Pancreas (tissue), 10 donors: Measurements from ENCODE around the gene SRGAP2B. TPM values are rescaled to one million over a fixed set of nuclear protein-coding genes. Genes with fewer than 3 reads are reported as not detected.
"Not testable (repeated sequence)": the region's sequence is repeated elsewhere in the genome, so short reads cannot be mapped to it uniquely, and the experiment has no call there.

Experiments
- ATAC-seq, 4 donors: fragments of 200-7000 bp; cut with Tn5 transposase; one replicate each; pipeline versions ENCODE4 v1.8.0 to v1.9.1; 2020; ENCODE audit warnings: mild to moderate bottlenecking in 4 of 4, moderate library complexity in 4 of 4
- DNase-seq, 6 donors: peaks; one replicate each; pipeline ENCODE4 v3.0.0-alpha.2; 2020
- FAIRE-seq: peaks from 2 replicates; lab custom pipeline; 2012; peaks lifted over from hg19 to GRCh38; lab: Jason Lieb, UNC
- H3K27ac ChIP-seq, 4 donors: fragments of 200-600 bp; sonication (generic); 1 replicate in 3 of 4; 2 replicates in 1 of 4; pipeline versions ENCODE4 v1.5.0 to v1.8.0; 2020
- H3K27me3 ChIP-seq, 4 donors: fragments of 200-600 bp; one replicate each; pipeline ENCODE4 v1.8.0; 2021
- H3K36me3 ChIP-seq, 3 donors: fragments of 200-600 bp; sonication (generic) in 1 of 3; one replicate each; pipeline versions ENCODE4 v1.5.0 to v1.8.0; 2020 to 2021
- H3K4me1 ChIP-seq, 3 donors: fragments of 200-600 bp; one replicate each; pipeline ENCODE4 v1.8.0; 2021
- H3K4me3 ChIP-seq, 4 donors: fragments of 200-600 bp; sonication (generic) in 2 of 4; one replicate each; pipeline versions ENCODE4 v1.5.0 to v1.8.0; 2020 to 2021
- H3K9me3 ChIP-seq, 4 donors: fragments of 200-600 bp; one replicate each; pipeline ENCODE4 v1.8.0; 2021
- WGBS, 2 donors: extraction: QIAGEN DNeasy Blood & Tissue Kit; methylation state at CpG; one replicate each; pipeline ENCODE4 v1.1.7; 2013; 5-methylcytosine and 5-hydroxymethylcytosine counted together
- intact Hi-C, 3 donors: fragments of 100-400 bp; cut with DNase I; formaldehyde crosslinking; loops; one replicate each; pipeline versions ENCODE4 v1.11.1 to v1.14.2; 2022
- polyA plus RNA-seq, 2 donors: library from polyadenylated mRNA; stranded (reverse); fragments of 200-250 nt; gene quantifications; one replicate each; pipeline ENCODE4 v1.2.3, GENCODE V29; 2013
- total RNA-seq, 6 donors: library from RNA; stranded (reverse); fragmentation: NEBNext Ultra II Directional in 4 of 6; extraction: Animal tissue kit (Norgen Biotek cat#: 25700) in 4 of 6; gene quantifications; one replicate each; pipeline versions ENCODE4 v1.2.1 to v1.2.4, GENCODE V29; 2021 to 2023
- donor health status: healthy with polysubstance abuse.
- donor health status: DM: no; HTN: no; CAD: no; lungs with moderate emphysema.
- donor health status: DM: no; HTN: no; CAD: no.
- donor health status: control.
- donor health status: control.
- donor health status: Bipolar disorder and iron deficiency.
- donor health status: DM: yes; HTN: yes; CAD: no.
- donor health status: DM: no; HTN: no; CAD: no.
- donor health status: DM: no; HTN: no; CAD: no.
- donor health status: DM: yes; HTN: yes; CAD: no.

SRGAP2B gene
- total and polyA plus RNA-seq, 8 donors: 2.2 to 13.0 (median 4.6) TPM

- not testable (repeated sequence) for H3K27ac ChIP-seq, ATAC-seq
- WGBS, 2 donors: no CpG with 5 or more reads among the region's 4 CpGs
These were observed 41.7 kb downstream of the SRGAP2B start for GRCh38 chr1:145053428-145053827.

GRCh38 chr1:145052019-145052776 is 42.9 kb downstream of the SRGAP2B start:
- not testable (repeated sequence) for DNase-seq, ATAC-seq
- WGBS, 2 donors: no CpG with 5 or more reads among the region's 10 CpGs

More at GRCh38 chr1:145053428-145053827, 41.7 kb downstream of the SRGAP2B start:
- H3K36me3 ChIP-seq, intact Hi-C loops, H3K4me1 ChIP-seq, FAIRE-seq, H3K9me3 ChIP-seq, H3K4me3 ChIP-seq, DNase-seq, H3K27me3 ChIP-seq: not testable (repeated sequence)

GRCh38 chr1:145048181-145048856 is 46.8 kb downstream of the SRGAP2B start:
- no CpG with 5 or more reads among the region's 6 CpGs for WGBS, 2 donors
- H3K27me3 ChIP-seq, DNase-seq, H3K4me1 ChIP-seq, H3K27ac ChIP-seq, H3K36me3 ChIP-seq, intact Hi-C loops, FAIRE-seq, ATAC-seq, H3K9me3 ChIP-seq, H3K4me3 ChIP-seq: not testable (repeated sequence)

More at GRCh38 chr1:145052019-145052776, 42.9 kb downstream of the SRGAP2B start:
- H3K4me3 ChIP-seq, H3K27ac ChIP-seq, H3K4me1 ChIP-seq, intact Hi-C loops, H3K27me3 ChIP-seq, FAIRE-seq, H3K36me3 ChIP-seq, H3K9me3 ChIP-seq: not testable (repeated sequence)

- FAIRE-seq, H3K36me3 ChIP-seq, H3K4me1 ChIP-seq, ATAC-seq, H3K9me3 ChIP-seq, H3K27ac ChIP-seq, intact Hi-C loops, DNase-seq, H3K27me3 ChIP-seq, H3K4me3 ChIP-seq: not testable (repeated sequence)
- WGBS, 2 donors: no CpG with 5 or more reads among the region's 1 CpG
These were observed 47.6 kb downstream of the SRGAP2B start for GRCh38 chr1:145047553-145047952.

GRCh38 chr1:145045571-145046273 is 49.4 kb downstream of the SRGAP2B start:
- H3K36me3 ChIP-seq, FAIRE-seq, DNase-seq, ATAC-seq, H3K4me1 ChIP-seq, H3K27me3 ChIP-seq, intact Hi-C loops, H3K9me3 ChIP-seq, H3K27ac ChIP-seq, H3K4me3 ChIP-seq: not testable (repeated sequence)
- WGBS, 2 donors: no CpG with 5 or more reads among the region's 5 CpGs

GRCh38 chr1:145041519-145041918 is 53.6 kb downstream of the SRGAP2B start:
- WGBS, 2 donors: no CpG with 5 or more reads among the region's 1 CpG
- H3K4me1 ChIP-seq, H3K9me3 ChIP-seq, FAIRE-seq, H3K4me3 ChIP-seq, intact Hi-C loops, H3K27me3 ChIP-seq, DNase-seq, ATAC-seq, H3K27ac ChIP-seq, H3K36me3 ChIP-seq: not testable (repeated sequence)

- H3K9me3 ChIP-seq, H3K4me1 ChIP-seq, H3K27ac ChIP-seq, H3K4me3 ChIP-seq, intact Hi-C loops, H3K36me3 ChIP-seq, FAIRE-seq, DNase-seq, H3K27me3 ChIP-seq, ATAC-seq: not testable (repeated sequence)
- WGBS, 2 donors: 68 to 73% methylated on average over 1 of the region's 2 CpGs
These were observed 59.1 kb downstream of the SRGAP2B start for GRCh38 chr1:145036019-145036418.

- not testable (repeated sequence) for FAIRE-seq, H3K36me3 ChIP-seq
These were observed 61.6 kb downstream of the SRGAP2B start for GRCh38 chr1:145033523-145033922.

GRCh38 chr1:145027251-145027650 is 67.9 kb downstream of the SRGAP2B start:
- H3K27ac ChIP-seq, ATAC-seq, H3K9me3 ChIP-seq, H3K4me3 ChIP-seq, H3K4me1 ChIP-seq, H3K27me3 ChIP-seq, FAIRE-seq, DNase-seq, intact Hi-C loops, H3K36me3 ChIP-seq: not testable (repeated sequence)
- no CpG with 5 or more reads among the region's 4 CpGs for WGBS, 2 donors

More at GRCh38 chr1:145033523-145033922, 61.6 kb downstream of the SRGAP2B start:
- ATAC-seq, H3K4me1 ChIP-seq, DNase-seq, H3K9me3 ChIP-seq, H3K4me3 ChIP-seq, H3K27ac ChIP-seq, intact Hi-C loops, H3K27me3 ChIP-seq: not testable (repeated sequence)
- no CpG with 5 or more reads among the region's 2 CpGs for WGBS, 2 donors

- H3K27ac ChIP-seq, DNase-seq, H3K9me3 ChIP-seq, FAIRE-seq, H3K4me1 ChIP-seq, intact Hi-C loops, H3K4me3 ChIP-seq, ATAC-seq, H3K27me3 ChIP-seq, H3K36me3 ChIP-seq: not testable (repeated sequence)
These were observed 69.8 kb downstream of the SRGAP2B start for GRCh38 chr1:145025286-145025685.

GRCh38 chr1:145022259-145022658 is 72.9 kb downstream of the SRGAP2B start:
- H3K36me3 ChIP-seq: not testable (repeated sequence)
- 91% methylated on average over 1 of the region's 2 CpGs; no CpG with 5 or more reads in 1 of the 2 donors for whole genome bisulfite sequencing, 2 donors

More at GRCh38 chr1:145022259-145022658, 72.9 kb downstream of the SRGAP2B start:
- ATAC-seq, H3K27ac ChIP-seq, FAIRE-seq, H3K9me3 ChIP-seq, H3K27me3 ChIP-seq, intact Hi-C loops, DNase-seq, H3K4me1 ChIP-seq, H3K4me3 ChIP-seq: not testable (repeated sequence)
